ENCODE measurements around the gene DEFB132. TPM values are rescaled to one million over a fixed set of nuclear protein-coding genes. Genes with fewer than 3 reads are reported as not detected.

The DEFB132 gene
- total and polyA plus RNA-seq, 2 of the 13 experiments (the other 11 are each of a cell fraction or from before 2014, with no cell fraction given): not detected

GRCh38 chr20:290084-290831, 32.7 kb downstream of the DEFB132 start, which contains the start of gene C20orf96 (continued):
- no peak for TF ChIP-seq ZUFSP (CRISPR knock-in tag; IDR thresholded peaks at IDR 0.05; ENCODE audit: borderline replicate concordance)
- peak; percentile 31 for TF ChIP-seq XRCC5 (optimal IDR thresholded peaks at IDR 0.05; ENCODE audit: low read length)
- no peak; the same call in 1 of the 2 replicates for TF ChIP-seq ZNF232 (CRISPR knock-in tag; IDR thresholded peaks at IDR 0.05; ENCODE audit: borderline replicate concordance)
- no peak; the same call in 1 of the 2 replicates for TF ChIP-seq NFYC (CRISPR knock-in tag; IDR thresholded peaks at IDR 0.05)
- 0 out of 2 replicates have a peak, but pooled peaks have one; percentile 63 for TF ChIP-seq SSRP1 (CRISPR knock-in tag; IDR thresholded peaks at IDR 0.05)
- no peak; the same call in none of the 2 replicates for TF ChIP-seq ZNF556 (CRISPR knock-in tag; IDR thresholded peaks at IDR 0.05; ENCODE audit: borderline replicate concordance)
- TF ChIP-seq PHF20 (CRISPR knock-in tag; IDR thresholded peaks at IDR 0.05): peak; percentile 55; the same call in 1 of the 2 replicates
- TF ChIP-seq IRF9 (CRISPR knock-in tag; IDR thresholded peaks at IDR 0.05; ENCODE audit: borderline replicate concordance): peak; percentile 84; the same call in 1 of the 2 replicates
- no peak for TF ChIP-seq ZSCAN9 (CRISPR knock-in tag; IDR thresholded peaks at IDR 0.05; ENCODE audit: borderline replicate concordance)
- no peak for TF ChIP-seq ZNF253 (CRISPR knock-in tag; IDR thresholded peaks at IDR 0.05; ENCODE audit: borderline replicate concordance)
- no peak for TF ChIP-seq ZNF629 (CRISPR knock-in tag; conservative IDR thresholded peaks at IDR 0.05)
- TF ChIP-seq SALL1 (CRISPR knock-in tag; IDR thresholded peaks at IDR 0.05): peak; percentile 66
- no peak for TF ChIP-seq ZNF792 (CRISPR knock-in tag; IDR thresholded peaks at IDR 0.05)
- no peak for TF ChIP-seq KDM6A (CRISPR knock-in tag; IDR thresholded peaks at IDR 0.05; ENCODE audit: low read depth)
- TF ChIP-seq UBTF (CRISPR knock-in tag; IDR thresholded peaks at IDR 0.05): no peak; the same call in 1 of the 2 replicates
- no peak for TF ChIP-seq TRIM24 (CRISPR knock-in tag; IDR thresholded peaks at IDR 0.05)
- no peak for TF ChIP-seq RNF219 (CRISPR knock-in tag; IDR thresholded peaks at IDR 0.05)
- TF ChIP-seq HOXD1 (CRISPR knock-in tag; IDR thresholded peaks at IDR 0.05): 0 out of 2 replicates have a peak, but pooled peaks have one; percentile 60
- TF ChIP-seq FOXO4 (CRISPR knock-in tag; conservative IDR thresholded peaks at IDR 0.05): no peak
- TF ChIP-seq SP4 (CRISPR knock-in tag; IDR thresholded peaks at IDR 0.05): peak; percentile 88
- no peak; the same call in 1 of the 2 replicates for TF ChIP-seq ZNF709 (CRISPR knock-in tag; IDR thresholded peaks at IDR 0.05)

All from HepG2 (cell line).